Activated B cell treated with CpG ODN at 0.5 μM for 24 hours (primary cell): Measurements from ENCODE around the gene CTNNA2. TPM values are rescaled to one million over a fixed set of nuclear protein-coding genes. Genes with fewer than 3 reads are reported as not detected.

Experiments
- ATAC-seq: fragments of 200-7000 bp; cut with Tn5 transposase; one replicate; pipeline ENCODE4 v1.10.0; 2021; ENCODE audit warnings: low read depth, mild to moderate bottlenecking, moderate library complexity
- CTCF ChIA-PET: fragments of 350-600 bp; sonication (Branson Sonifier 250); formaldehyde crosslinking; loops from one replicate; lab custom pipeline; 2021; ENCODE audit warnings: antibody characterized with exemption; lab: Charles Lee
- POLR2A ChIA-PET: fragments of 350-600 bp; sonication (Branson Sonifier 250); formaldehyde crosslinking; loops from one replicate; lab custom pipeline; 2021; ENCODE audit warnings: antibody characterized with exemption; lab: Charles Lee
- DNase-seq: peaks from one replicate; pipeline ENCODE4 v3.0.0; 2022
- H3K27ac Mint-ChIP-seq: one replicate; pipeline ENCODE4 v1.8.0; 2020; ENCODE audit warnings: mixed read lengths
- H3K27me3 Mint-ChIP-seq: one replicate; pipeline ENCODE4 v1.8.0; 2021; ENCODE audit warnings: mixed read lengths
- H3K36me3 Mint-ChIP-seq: one replicate; pipeline ENCODE4 v1.8.0; 2021; ENCODE audit warnings: low read depth, mixed read lengths
- H3K4me1 Mint-ChIP-seq: one replicate; pipeline ENCODE4 v1.8.0; 2021; ENCODE audit warnings: mixed read lengths
- H3K4me3 Mint-ChIP-seq: one replicate; pipeline ENCODE4 v1.8.0; 2020; ENCODE audit warnings: mild to moderate bottlenecking, mixed read lengths
- H3K9me3 Mint-ChIP-seq: one replicate; pipeline ENCODE4 v1.8.0; 2020; ENCODE audit warnings: mixed read lengths
- intact Hi-C: fragments of 100-400 bp; cut with micrococcal nuclease; formaldehyde crosslinking; loops from one replicate; pipeline ENCODE4 v1.15.1; 2024
- total RNA-seq: library from RNA; stranded (reverse); gene quantifications from 2 replicates; pipeline ENCODE4 v1.2.3, GENCODE V29; 2022
- TF ChIP-seq, protein P1 (sequence below): fragments of 200-600 bp; IDR thresholded peaks from one replicate; pipeline ENCODE4 v1.8.0; 2022; ENCODE audit warnings: antibody characterized with exemption, mild to moderate bottlenecking

The CTNNA2 gene
- total RNA-seq, 1 donor from 2014 or later, result not detected

GRCh38 chr2:79844011-79844410, 331.2 kb downstream of the CTNNA2 start:
- DNase-seq, result no peak
- no peaks in the 10 kb centered on the region for H3K27me3 Mint-ChIP-seq
- no peaks in the 10 kb centered on the region for H3K4me1 Mint-ChIP-seq

DNA sequence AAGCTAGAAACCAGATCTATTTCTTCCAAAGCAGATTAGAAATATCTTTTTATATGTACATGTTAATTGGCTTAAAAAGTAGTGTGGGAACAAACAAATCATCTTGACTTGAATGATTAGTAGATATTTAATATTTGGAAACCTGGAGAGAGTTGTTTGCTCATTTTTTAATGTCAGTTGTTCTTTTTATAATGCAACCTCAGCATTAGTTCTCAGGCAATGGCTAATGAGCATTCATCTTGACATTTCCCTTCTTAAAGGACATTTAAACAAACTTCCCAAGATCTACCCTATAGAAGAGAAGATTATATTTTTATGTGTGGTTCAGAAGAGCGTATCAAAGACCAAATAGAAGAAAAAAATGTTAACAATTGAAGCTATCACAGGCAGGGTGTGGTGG, 334.0 kb downstream of the CTNNA2 start:
- TF ChIP-seq, protein P1, sequence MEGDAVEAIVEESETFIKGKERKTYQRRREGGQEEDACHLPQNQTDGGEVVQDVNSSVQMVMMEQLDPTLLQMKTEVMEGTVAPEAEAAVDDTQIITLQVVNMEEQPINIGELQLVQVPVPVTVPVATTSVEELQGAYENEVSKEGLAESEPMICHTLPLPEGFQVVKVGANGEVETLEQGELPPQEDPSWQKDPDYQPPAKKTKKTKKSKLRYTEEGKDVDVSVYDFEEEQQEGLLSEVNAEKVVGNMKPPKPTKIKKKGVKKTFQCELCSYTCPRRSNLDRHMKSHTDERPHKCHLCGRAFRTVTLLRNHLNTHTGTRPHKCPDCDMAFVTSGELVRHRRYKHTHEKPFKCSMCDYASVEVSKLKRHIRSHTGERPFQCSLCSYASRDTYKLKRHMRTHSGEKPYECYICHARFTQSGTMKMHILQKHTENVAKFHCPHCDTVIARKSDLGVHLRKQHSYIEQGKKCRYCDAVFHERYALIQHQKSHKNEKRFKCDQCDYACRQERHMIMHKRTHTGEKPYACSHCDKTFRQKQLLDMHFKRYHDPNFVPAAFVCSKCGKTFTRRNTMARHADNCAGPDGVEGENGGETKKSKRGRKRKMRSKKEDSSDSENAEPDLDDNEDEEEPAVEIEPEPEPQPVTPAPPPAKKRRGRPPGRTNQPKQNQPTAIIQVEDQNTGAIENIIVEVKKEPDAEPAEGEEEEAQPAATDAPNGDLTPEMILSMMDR, result no peak
- no peaks in the 10 kb centered on the region for H3K27me3 Mint-ChIP-seq
- intact Hi-C loops, result no loop called here
- no peak overlapping the region for H3K4me3 Mint-ChIP-seq
- H3K9me3 Mint-ChIP-seq, result no peaks in the 10 kb centered on the region
- no peak overlapping the region for H3K27ac Mint-ChIP-seq
- no peaks in the 10 kb centered on the region for H3K36me3 Mint-ChIP-seq
- POLR2A ChIA-PET, result no interaction called here
- ATAC-seq, result no peak
- no peak for DNase-seq
- H3K4me1 Mint-ChIP-seq, result no peaks in the 10 kb centered on the region
- CTCF ChIA-PET, result no interaction called here

More at GRCh38 chr2:79844011-79844410, 331.2 kb downstream of the CTNNA2 start:
- Mint-ChIP-seq H3K27ac (no peak overlapping the region), H3K9me3 (no peaks in the 10 kb centered on the region), H3K4me3 (no peak overlapping the region), H3K36me3 (no peaks in the 10 kb centered on the region)
- no peak for ATAC-seq
- POLR2A ChIA-PET, result no interaction called here
- TF ChIP-seq, protein P1, result no peak
- intact Hi-C loops, result no loop called here
- CTCF ChIA-PET, result no interaction called here

- DNase-seq (no peak), ATAC-seq (no peak)
- intact Hi-C loops, result no loop called here
- Mint-ChIP-seq H3K36me3 (no peaks in the 10 kb centered on the region), H3K27me3 (no peaks in the 10 kb centered on the region), H3K4me3 (no peak overlapping the region), H3K27ac (no peak overlapping the region), H3K4me1 (no peaks in the 10 kb centered on the region), H3K9me3 (no peaks in the 10 kb centered on the region)
- TF ChIP-seq, protein P1, result no peak
- POLR2A ChIA-PET, result no interaction called here
- CTCF ChIA-PET, result no interaction called here
Measured at GRCh38 chr2:79849241-79849640, 336.4 kb downstream of the CTNNA2 start.

- DNase-seq, result no peak
- H3K9me3 Mint-ChIP-seq, result no peaks in the 10 kb centered on the region
- TF ChIP-seq, protein P1, result no peak
- no peaks in the 10 kb centered on the region for H3K27me3 Mint-ChIP-seq
- CTCF ChIA-PET, result no interaction called here
- intact Hi-C loops, result no loop called here
- no peak overlapping the region for H3K4me3 Mint-ChIP-seq
- no peaks in the 10 kb centered on the region for H3K36me3 Mint-ChIP-seq
- no peak overlapping the region for H3K27ac Mint-ChIP-seq
- ATAC-seq, result no peak
- POLR2A ChIA-PET, result no interaction called here
- no peaks in the 10 kb centered on the region for H3K4me1 Mint-ChIP-seq
Measured at GRCh38 chr2:79849949-79850348, 337.1 kb downstream of the CTNNA2 start.

DNA sequence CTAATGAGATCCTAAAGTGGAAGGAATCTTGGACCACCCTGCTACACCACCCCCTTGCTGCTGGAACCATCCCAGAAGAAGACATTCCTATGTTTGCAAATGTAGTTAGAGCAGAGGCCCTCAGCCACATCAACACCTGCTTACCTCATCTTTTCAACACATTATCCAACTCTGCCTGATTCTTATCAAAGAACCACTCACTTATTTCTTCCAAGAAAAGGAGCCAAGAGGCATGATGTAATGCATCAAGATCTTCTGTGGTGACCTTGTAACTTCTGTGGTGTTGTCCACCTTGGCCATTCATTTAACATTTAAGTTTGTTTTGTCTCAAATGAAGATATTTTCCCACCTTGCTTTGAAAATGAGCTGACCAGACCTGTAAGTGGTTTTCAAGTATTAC, 338.1 kb downstream of the CTNNA2 start:
- TF ChIP-seq, protein P1, result no peak
- ATAC-seq, result no peak

More for the DNA sequence above, 338.1 kb downstream of the CTNNA2 start:
- intact Hi-C loops, result no loop called here
- H3K27ac Mint-ChIP-seq, result no peak overlapping the region
- ChIA-PET POLR2A (no interaction called here), CTCF (no interaction called here)
- no peak for DNase-seq
- no peaks in the 10 kb centered on the region for H3K27me3 Mint-ChIP-seq
- H3K9me3 Mint-ChIP-seq, result no peaks in the 10 kb centered on the region
- H3K36me3 Mint-ChIP-seq, result no peaks in the 10 kb centered on the region
- no peaks in the 10 kb centered on the region for H3K4me1 Mint-ChIP-seq
- no peak overlapping the region for H3K4me3 Mint-ChIP-seq
